ENCODE data around the gene FBN1.

The FBN1 gene

GRCh38 chr15:48447657-48448056 lies 197.9 kb downstream of the FBN1 start:
- Histone ChIP-seq H3F3A (ENCODE audit: insufficient read depth, low read length) (no peaks in the 10 kb centered on the region), H3K27ac (ENCODE audit: low read length) (no peak overlapping the region), H4K20me1 (ENCODE audit: insufficient read depth, low read length) (no peaks in the 10 kb centered on the region), H3K4me3 (ENCODE audit: low read length) (no peak overlapping the region), H3K9me2 (replicated peaks; ENCODE audit: insufficient read depth, low read length) (no peaks in the 10 kb centered on the region), H3K4me2 (ENCODE audit: low read depth, low read length) (no peak overlapping the region), H3K9me3 (replicated peaks; ENCODE audit: insufficient read depth, low read length) (no peaks in the 10 kb centered on the region), H3K36me3 (replicated peaks; ENCODE audit: insufficient read depth, low read length) (no peaks in the 10 kb centered on the region), H2AFZ (ENCODE audit: low read length) (no peak overlapping the region), H3K27me3 (replicated peaks; ENCODE audit: insufficient read depth, low read length) (no peaks in the 10 kb centered on the region), H3K79me2 (ENCODE audit: low read length) (no peaks in the 10 kb centered on the region), H3K4me1 (ENCODE audit: low read length) (no peaks in the 10 kb centered on the region), H3K9ac (ENCODE audit: low read length) (no peak overlapping the region)
- no peak for DNase-seq
- TF ChIP-seq EZH2 (optimal IDR thresholded peaks at IDR 0.05; ENCODE audit: low read depth, low read length) (no peak), EZH2phosphoT487 (IDR thresholded peaks at IDR 0.05; ENCODE audit: low read length) (no peak)

GRCh38 chr15:48447058-48447457 lies 198.5 kb downstream of the FBN1 start:
- Histone ChIP-seq H3K27ac (ENCODE audit: low read length) (no peak overlapping the region), H3K4me3 (ENCODE audit: low read length) (no peak overlapping the region), H3K4me2 (ENCODE audit: low read depth, low read length) (no peak overlapping the region), H3K27me3 (replicated peaks; ENCODE audit: insufficient read depth, low read length) (no peaks in the 10 kb centered on the region), H3K79me2 (ENCODE audit: low read length) (no peaks in the 10 kb centered on the region), H3F3A (ENCODE audit: insufficient read depth, low read length) (no peaks in the 10 kb centered on the region), H3K36me3 (replicated peaks; ENCODE audit: insufficient read depth, low read length) (no peaks in the 10 kb centered on the region), H3K4me1 (ENCODE audit: low read length) (no peaks in the 10 kb centered on the region), H3K9me2 (replicated peaks; ENCODE audit: insufficient read depth, low read length) (no peaks in the 10 kb centered on the region), H4K20me1 (ENCODE audit: insufficient read depth, low read length) (no peaks in the 10 kb centered on the region), H3K9ac (ENCODE audit: low read length) (no peak overlapping the region), H2AFZ (ENCODE audit: low read length) (no peak overlapping the region), H3K9me3 (replicated peaks; ENCODE audit: insufficient read depth, low read length) (no peaks in the 10 kb centered on the region)
- no peak for TF ChIP-seq EZH2 (optimal IDR thresholded peaks at IDR 0.05; ENCODE audit: low read depth, low read length)
- no peak for TF ChIP-seq EZH2phosphoT487 (IDR thresholded peaks at IDR 0.05; ENCODE audit: low read length)
- no peak for TF ChIP-seq CTCF (IDR thresholded peaks at IDR 0.05; ENCODE audit: low read length)
- DNase-seq = no peak

- H3K4me3 ChIP-seq (ENCODE audit: low read length) = no peak overlapping the region
- no peaks in the 10 kb centered on the region for H3K79me2 ChIP-seq (ENCODE audit: low read length)
- H3K9me2 ChIP-seq (replicated peaks; ENCODE audit: insufficient read depth, low read length) = no peaks in the 10 kb centered on the region
- no peak overlapping the region for H3K4me2 ChIP-seq (ENCODE audit: low read depth, low read length)
- no peaks in the 10 kb centered on the region for H3F3A ChIP-seq (ENCODE audit: insufficient read depth, low read length)
- no peaks in the 10 kb centered on the region for H3K36me3 ChIP-seq (replicated peaks; ENCODE audit: insufficient read depth, low read length)
- H3K27ac ChIP-seq (ENCODE audit: low read length) = no peak overlapping the region
- no peaks in the 10 kb centered on the region for H3K9me3 ChIP-seq (replicated peaks; ENCODE audit: insufficient read depth, low read length)
- H3K27me3 ChIP-seq (replicated peaks; ENCODE audit: insufficient read depth, low read length) = no peaks in the 10 kb centered on the region
- no peak for TF ChIP-seq CTCF (IDR thresholded peaks at IDR 0.05; ENCODE audit: low read length)
- no peak for TF ChIP-seq EZH2 (optimal IDR thresholded peaks at IDR 0.05; ENCODE audit: low read depth, low read length)
- TF ChIP-seq EZH2phosphoT487 (IDR thresholded peaks at IDR 0.05; ENCODE audit: low read length) = no peak
- H4K20me1 ChIP-seq (ENCODE audit: insufficient read depth, low read length) = no peaks in the 10 kb centered on the region
- no peak overlapping the region for H2AFZ ChIP-seq (ENCODE audit: low read length)
- H3K4me1 ChIP-seq (ENCODE audit: low read length) = no peaks in the 10 kb centered on the region
- H3K9ac ChIP-seq (ENCODE audit: low read length) = no peak overlapping the region
- DNase-seq = no peak
Measured at GRCh38 chr15:48442011-48442410, 203.5 kb downstream of the FBN1 start.

GRCh38 chr15:48440084-48440483 lies 205.4 kb downstream of the FBN1 start:
- Histone ChIP-seq H3K79me2 (ENCODE audit: low read length) (no peaks in the 10 kb centered on the region), H3K4me3 (ENCODE audit: low read length) (no peak overlapping the region), H2AFZ (ENCODE audit: low read length) (no peak overlapping the region), H3K9ac (ENCODE audit: low read length) (no peak overlapping the region), H3F3A (ENCODE audit: insufficient read depth, low read length) (no peaks in the 10 kb centered on the region), H3K27ac (ENCODE audit: low read length) (no peak overlapping the region), H3K9me3 (replicated peaks; ENCODE audit: insufficient read depth, low read length) (no peaks in the 10 kb centered on the region), H3K9me2 (replicated peaks; ENCODE audit: insufficient read depth, low read length) (no peaks in the 10 kb centered on the region), H4K20me1 (ENCODE audit: insufficient read depth, low read length) (no peaks in the 10 kb centered on the region), H3K4me1 (ENCODE audit: low read length) (no peaks in the 10 kb centered on the region), H3K36me3 (replicated peaks; ENCODE audit: insufficient read depth, low read length) (no peaks in the 10 kb centered on the region), H3K4me2 (ENCODE audit: low read depth, low read length) (no peak overlapping the region), H3K27me3 (replicated peaks; ENCODE audit: insufficient read depth, low read length) (no peaks in the 10 kb centered on the region)
- DNase-seq = no peak
- TF ChIP-seq EZH2phosphoT487 (IDR thresholded peaks at IDR 0.05; ENCODE audit: low read length) = no peak
- no peak for TF ChIP-seq CTCF (IDR thresholded peaks at IDR 0.05; ENCODE audit: low read length)
- TF ChIP-seq EZH2 (optimal IDR thresholded peaks at IDR 0.05; ENCODE audit: low read depth, low read length) = no peak

Measured in MM.1S (cell line).